Subcutaneous adipose tissue (tissue), 4 donors: ENCODE results near the gene GINS1. TPM values are rescaled to one million over a fixed set of nuclear protein-coding genes. Genes with fewer than 3 reads are reported as not detected.

ENCODE experiments used
- CTCF ChIP-seq: fragments of 450-650 bp; IDR thresholded peaks from one replicate; pipeline ENCODE4 v1.5.1; 2016; ENCODE audit warnings: low read depth, mild to moderate bottlenecking, control low read depth, antibody characterized with exemption, moderate library complexity
- total RNA-seq, 4 donors: library from RNA; depleted of rRNA; stranded (reverse); fragments of >200 nt; gene quantifications; one replicate each; pipeline ENCODE4 v1.1.0, GENCODE V29; 2016

Gene GINS1
- 1 to 10 TPM in 2 of 4 donors, under 1 TPM in 2; 0.16 to 2.2 (median 0.83) TPM for total RNA-seq

GRCh38 chr20:25407311-25408169 lies at the start of gene GINS1:
TSS of gene GINS1 (plus strand) at chr20:25407673. CDS start at chr20:25407821, 148 bp downstream.
- TF ChIP-seq CTCF: no peak

- no peak for TF ChIP-seq CTCF
Measured at GRCh38 chr20:25360631-25361286, 46.7 kb upstream of the GINS1 start.

- TF ChIP-seq CTCF: no peak
Measured at GRCh38 chr20:25361287-25361683, 46.2 kb upstream of the GINS1 start.

GRCh38 chr20:25364180-25364788 lies 43.2 kb upstream of the GINS1 start:
- TF ChIP-seq CTCF: no peak

GRCh38 chr20:25364879-25365699 lies 42.4 kb upstream of the GINS1 start:
- TF ChIP-seq CTCF: no peak

GRCh38 chr20:25368526-25368925 lies 38.9 kb upstream of the GINS1 start:
- no peak for TF ChIP-seq CTCF
